GM19099 (cell line): ENCODE results near the gene RPS15.

Source experiments
- POLR2A ChIP-seq: IDR thresholded peaks from 3 replicates; pipeline ENCODE4 v1.6.1; 2011; ENCODE audit warnings: low read depth; ENCODE audit not compliant: insufficient read length; ENCODE audit errors: extremely low read depth

Gene RPS15

GRCh38 chr19:1411255-1412191, 26.7 kb upstream of the RPS15 start:
- no peak for TF ChIP-seq POLR2A

- no peak for TF ChIP-seq POLR2A
Observed at GRCh38 chr19:1412323-1412923, 25.8 kb upstream of the RPS15 start.

DNA sequence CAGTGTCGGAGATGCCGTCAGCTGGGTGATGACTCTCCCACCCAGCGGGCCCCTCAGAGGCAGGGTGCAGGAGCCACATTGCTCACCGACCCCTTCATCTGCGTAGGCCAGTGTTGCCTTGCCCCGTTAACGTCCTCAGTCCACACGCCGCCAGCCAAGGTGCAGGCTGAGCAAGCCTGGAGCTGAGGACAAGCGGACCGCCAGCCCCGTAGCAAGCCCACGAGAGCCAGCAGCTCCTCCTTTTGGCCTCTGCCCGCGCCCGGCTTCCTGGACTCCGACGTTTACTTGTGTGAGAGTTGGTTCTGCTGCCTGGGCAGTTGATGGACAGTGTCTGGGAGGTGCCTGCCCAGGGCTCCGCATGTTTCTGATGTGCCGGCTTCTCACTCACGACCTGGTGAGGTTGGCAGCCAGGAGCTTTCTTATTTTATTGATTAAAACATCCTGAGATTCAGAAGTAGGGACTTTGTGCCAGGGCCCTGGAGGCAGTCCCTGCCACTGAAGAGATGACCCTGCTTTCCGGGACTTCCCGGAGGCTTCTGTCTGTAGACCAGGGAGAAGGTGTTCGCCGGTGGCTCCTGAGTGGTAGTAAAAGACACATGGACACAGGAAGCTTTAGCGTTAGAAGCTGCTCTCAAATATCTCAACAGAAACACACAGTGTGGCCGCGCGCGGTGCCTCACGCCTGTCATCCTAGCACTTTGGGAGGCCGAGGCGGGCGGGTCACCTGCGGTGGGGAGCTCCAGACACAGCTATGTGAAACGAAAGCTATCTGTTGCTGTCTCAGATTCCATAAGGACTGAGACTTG, 25.0 kb upstream of the RPS15 start:
- TF ChIP-seq POLR2A: no peak

DNA sequence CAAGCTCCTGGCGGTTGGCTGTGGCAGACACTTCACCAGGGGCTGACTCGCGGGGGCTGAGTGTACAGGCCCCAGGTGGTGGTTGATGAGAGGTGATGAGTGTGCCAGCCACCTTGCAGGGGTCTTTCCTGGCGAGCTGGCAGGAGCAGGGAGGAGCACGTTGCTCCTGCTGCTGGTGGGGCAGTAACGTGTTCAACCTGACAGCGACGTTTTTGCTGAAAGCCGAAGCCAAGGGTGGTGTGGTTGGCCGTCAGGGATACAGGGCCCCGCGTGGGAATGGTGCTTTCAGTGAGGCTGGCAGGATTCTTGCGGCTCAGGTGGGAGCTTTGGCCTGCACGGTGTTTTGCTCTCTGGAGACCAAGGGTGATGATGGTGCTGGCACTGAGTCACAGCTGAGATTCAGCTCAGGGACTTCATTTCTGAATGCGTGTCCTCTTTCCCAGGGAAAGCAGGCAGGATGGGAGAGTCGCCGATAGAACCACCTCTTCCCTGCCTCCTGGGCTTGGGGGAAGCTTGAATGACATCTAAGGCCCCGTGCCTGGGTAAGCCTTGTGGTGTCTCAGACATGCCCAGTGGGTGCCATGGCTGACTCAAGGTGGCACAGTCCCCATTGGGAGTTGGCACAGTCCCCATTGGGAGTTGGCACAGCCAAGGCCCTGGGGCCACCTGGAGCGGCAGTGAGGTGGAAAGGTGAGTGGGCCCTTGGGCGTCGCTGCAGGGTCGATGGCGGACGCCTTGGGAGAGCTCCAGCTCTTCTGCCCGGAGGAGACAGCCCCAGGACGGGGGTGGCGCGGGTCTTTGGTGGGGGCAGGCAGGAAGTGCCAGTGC, 22.0 kb upstream of the RPS15 start:
- no peak for TF ChIP-seq POLR2A

- no peak for TF ChIP-seq POLR2A
Observed at GRCh38 chr19:1417145-1417544, 21.1 kb upstream of the RPS15 start.

DNA sequence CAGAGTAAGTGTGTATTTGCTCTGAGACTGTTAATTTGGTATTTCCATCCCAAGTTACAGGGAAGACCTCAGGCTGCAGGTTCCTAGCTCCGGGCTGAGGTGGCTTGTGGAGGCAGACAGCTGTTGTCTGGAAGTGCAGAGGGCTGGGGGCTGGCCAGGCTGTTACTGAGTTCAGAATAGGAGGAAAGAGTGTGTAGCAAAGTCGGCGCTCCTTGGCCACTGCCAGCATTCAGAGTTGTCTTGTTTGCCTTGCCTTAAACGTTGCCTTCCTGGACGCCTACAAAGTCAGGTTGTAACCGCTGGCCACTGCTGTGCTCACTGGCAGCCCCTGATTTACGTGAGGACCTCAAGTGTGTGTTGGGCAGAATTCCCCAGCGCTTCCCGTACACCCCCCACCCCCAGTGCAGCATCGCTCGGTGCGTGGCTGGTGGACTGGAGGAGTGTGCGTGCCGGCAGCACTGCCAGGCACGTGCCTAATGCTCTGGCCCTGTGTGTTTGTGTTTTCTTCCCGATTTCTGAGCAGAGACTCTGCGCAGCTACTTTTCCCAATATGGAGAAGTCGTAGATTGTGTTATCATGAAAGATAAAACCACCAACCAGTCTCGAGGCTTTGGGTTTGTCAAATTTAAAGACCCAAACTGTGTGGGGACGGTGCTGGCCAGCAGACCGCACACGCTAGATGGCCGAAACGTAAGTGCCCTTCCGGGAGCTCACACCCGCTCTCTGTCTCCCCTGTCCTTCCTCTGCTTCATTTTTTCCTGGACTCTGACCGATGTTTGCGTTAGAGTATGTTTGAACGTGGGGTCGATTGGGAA, 20.3 kb upstream of the RPS15 start:
- TF ChIP-seq POLR2A: no peak

DNA sequence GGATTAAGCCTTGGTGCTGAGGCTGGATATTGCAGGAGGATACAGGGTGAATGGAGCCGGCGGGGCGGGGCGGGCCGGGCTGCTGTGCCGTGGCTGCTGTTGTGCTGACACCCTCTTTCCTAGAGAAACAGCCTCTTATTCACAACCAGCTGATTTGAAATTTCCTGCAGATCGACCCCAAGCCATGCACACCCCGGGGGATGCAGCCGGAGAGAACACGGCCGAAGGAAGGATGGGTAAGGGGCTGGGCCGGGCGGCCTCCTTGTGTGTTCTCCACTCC, 19.8 kb upstream of the RPS15 start:
- TF ChIP-seq POLR2A: no peak

DNA sequence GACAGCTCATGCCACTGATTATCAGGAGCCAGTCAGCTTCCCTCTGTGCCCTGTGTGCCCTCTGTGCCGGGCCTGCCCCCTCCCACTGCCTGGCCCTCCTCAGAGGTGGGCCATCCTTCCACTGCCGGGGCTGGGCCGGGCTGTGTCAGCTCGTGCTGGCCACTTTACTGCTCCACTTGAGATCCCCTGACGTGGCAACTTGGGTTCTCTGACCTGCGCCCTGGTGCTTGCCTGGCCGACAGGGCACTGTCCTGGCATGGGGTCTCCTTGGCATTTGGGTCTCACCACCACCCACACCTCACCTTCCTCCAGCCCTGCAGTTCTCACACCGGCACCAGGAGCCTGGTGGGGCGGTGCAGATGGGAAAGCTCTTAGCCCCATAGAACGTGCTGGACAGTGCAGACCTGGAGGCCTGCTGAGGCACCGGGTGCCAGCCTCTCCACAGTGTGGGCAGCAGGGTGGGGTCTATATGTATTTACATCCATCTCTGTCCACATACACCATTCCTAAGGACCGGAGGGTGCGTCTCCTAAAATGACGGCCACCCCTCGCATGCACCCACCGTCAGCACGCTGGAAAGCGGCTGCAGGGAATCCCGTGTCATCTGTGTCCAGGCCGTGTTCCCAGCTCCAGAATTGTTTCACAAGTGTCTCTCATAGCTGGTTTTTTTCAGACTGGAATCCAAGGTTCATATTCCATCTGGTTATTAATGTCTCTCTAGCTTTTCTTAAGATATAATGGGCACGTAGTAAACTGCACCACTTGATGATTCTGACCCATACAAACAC, 19.1 kb upstream of the RPS15 start:
- no peak for TF ChIP-seq POLR2A

- TF ChIP-seq POLR2A: no peak
Observed at GRCh38 chr19:1420590-1420989, 17.6 kb upstream of the RPS15 start.

- TF ChIP-seq POLR2A: no peak
Observed at GRCh38 chr19:1421218-1421957, 16.8 kb upstream of the RPS15 start.

DNA sequence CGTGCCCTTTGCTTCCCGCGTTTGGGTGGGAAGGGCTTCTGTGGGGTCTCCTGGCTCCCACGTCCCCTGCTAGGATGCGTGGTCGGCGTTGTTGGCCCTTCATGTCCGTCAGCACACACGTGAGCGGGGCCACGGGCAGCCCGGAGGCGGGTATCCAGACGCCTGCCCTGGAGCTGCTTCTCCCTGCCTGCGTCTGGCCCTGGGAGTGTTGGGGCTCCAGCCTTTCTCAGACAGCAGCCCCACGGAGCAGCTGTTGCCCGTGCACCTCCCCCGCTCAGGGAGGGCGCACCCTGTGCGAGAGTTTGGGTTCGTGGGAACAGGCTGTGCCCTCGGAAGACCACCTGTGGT, 16.3 kb upstream of the RPS15 start:
- no peak for TF ChIP-seq POLR2A

DNA sequence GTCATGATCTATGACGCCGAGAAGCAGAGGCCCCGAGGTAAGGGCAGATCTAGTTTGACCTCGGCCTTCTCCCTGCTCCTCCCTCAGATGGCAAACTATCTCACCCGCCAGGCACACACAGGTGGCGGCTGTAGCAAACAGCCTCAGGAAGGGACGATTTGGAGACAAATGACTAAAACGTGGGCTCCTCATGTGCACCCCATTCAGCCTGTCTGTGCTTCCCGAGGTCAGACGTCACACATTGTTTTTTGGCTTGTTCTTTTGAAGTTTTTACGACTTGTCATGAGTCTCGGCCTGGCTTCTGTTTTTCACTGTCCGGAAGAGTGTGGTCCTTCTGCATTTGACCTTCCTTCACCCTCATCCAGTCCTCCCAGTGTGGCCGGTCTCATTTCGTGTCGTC, 15.8 kb upstream of the RPS15 start:
- TF ChIP-seq POLR2A: no peak

- no peak for TF ChIP-seq POLR2A
Observed at GRCh38 chr19:1422943-1423342, 15.3 kb upstream of the RPS15 start.
